Stimulated activated CD8-positive, alpha-beta memory T cell treated with anti-CD3 and anti-CD28 coated beads, Interleukin-2, amount 100 ng/mL, for 48 hours (primary cell): Measurements from ENCODE around the gene NDUFA3.
A peak's percentile ranks its signal among the peaks of the same experiment; 100 is the strongest.

Source experiments
- DNase-seq, 2 donors: peaks; one replicate each; pipeline ENCODE4 v3.0.0-alpha.2; 2020; ENCODE audit warnings: low read depth in 2 of 2

The NDUFA3 gene

DNA sequence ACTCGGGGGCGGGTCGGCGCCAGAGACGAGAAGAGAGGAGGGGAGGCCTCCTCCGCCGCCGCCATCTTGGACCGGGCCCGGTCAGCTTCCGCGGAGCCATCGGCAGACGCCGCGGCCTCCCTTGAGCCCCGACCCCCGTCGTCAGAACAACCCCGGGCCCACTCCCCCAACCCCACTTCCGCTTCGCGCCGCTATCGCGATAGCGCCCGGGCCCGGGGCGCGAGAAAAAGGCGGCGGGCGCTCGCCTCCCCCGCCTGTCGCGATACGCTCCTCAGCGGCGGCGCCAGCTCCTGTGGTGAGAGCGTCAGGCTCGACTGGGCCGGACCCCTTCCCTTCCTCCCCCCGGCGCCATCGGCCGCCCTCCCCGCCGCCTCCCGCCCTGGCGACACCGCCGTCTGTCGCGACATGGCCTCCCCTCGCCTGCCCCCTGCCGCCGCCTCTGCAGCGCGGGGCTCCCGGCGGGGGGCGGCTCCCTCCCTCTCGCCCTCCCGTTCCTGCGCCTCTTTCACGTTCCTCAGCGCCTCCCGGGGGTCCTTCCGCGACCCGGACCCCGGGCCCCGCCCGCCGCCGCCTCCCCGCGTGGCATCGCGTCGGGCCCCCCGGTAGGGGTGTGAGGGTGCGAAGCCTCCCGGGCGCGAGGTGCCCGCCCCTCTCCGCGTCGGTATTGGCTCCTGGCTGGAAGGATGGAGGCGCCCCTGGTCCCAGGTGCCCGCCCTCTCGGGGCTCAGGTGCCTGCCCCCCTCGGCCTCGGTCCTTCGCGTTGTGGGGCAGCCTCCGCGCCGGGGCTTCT lies 35.2 kb downstream of the NDUFA3 start, which contains the start of gene CNOT3:
Gene CNOT3 (plus strand): TSS at position 64 of the 790 bp plus-strand sequence. CDS start 5,217 bp downstream, outside the sequence.
- no peak for DNase-seq

DNA sequence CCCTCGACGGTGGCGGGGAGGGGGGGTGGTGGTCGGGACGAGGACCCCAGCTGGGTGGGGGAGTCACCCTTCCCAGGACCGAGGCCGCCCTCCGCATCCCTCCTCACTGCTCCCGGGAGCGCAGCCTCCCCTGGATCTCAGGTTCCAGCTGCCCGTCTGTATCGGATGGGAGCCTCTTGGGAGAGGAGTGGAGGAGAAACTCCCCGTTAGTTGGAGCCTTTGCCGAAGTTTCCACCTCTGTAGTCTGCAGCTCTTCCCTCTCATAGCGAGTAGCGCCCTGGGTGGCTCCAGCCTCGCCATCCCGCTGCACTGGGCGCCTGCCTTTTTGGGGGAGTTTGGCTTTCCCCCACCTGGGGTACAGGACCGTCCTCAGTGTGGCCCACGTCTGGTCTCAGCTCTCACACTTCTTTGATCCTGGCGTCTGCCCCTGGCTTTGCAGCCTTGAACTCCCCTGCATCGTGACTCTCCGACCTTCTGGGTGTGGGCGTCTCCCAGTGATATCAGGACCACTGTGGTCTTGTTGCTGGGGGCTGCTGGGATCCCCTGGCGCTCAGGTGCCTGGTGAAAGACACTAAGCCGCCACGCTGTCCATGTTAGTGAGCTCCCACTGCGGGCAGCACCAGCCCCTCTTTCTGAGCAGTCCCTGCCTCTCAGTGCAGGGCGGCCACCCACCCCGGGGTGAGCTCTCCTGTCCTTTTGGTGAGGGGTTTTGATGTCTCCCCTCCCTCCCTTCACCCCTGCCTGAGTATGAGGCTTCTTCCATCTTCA lies 36.0 kb downstream of the NDUFA3 start:
- peak in 1 of 2 donors; percentile 34 for DNase-seq

- DNase-seq: no peak
Measured at GRCh38 chr19:54141356-54141755, 38.7 kb downstream of the NDUFA3 start.

GRCh38 chr19:54142166-54142780 lies 39.6 kb downstream of the NDUFA3 start:
- DNase-seq: no peak

DNA sequence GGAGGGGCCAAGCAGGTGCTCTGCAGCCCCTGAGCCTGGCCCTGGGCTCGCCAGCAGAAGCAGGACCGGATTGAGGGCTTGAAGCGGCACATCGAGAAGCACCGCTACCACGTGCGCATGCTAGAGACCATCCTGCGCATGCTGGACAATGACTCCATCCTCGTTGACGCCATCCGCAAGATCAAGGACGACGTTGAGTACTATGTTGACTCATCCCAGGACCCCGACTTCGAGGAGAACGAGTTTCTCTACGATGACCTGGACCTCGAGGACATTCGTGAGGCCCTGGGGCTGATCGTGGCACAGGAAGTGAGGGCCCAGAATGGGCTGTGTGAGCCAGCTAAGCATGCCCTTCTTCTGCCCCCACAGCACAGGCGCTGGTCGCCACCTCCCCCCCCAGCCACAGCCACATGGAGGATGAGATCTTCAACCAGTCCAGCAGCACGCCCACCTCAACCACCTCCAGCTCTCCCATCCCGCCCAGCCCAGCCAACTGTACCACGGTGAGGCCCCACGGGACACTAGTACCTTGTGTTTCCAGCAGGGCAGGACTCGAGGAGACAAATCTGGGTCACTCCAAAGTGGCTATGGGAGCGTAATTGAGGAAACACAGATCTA lies 43.0 kb downstream of the NDUFA3 start:
- no peak for DNase-seq

DNA sequence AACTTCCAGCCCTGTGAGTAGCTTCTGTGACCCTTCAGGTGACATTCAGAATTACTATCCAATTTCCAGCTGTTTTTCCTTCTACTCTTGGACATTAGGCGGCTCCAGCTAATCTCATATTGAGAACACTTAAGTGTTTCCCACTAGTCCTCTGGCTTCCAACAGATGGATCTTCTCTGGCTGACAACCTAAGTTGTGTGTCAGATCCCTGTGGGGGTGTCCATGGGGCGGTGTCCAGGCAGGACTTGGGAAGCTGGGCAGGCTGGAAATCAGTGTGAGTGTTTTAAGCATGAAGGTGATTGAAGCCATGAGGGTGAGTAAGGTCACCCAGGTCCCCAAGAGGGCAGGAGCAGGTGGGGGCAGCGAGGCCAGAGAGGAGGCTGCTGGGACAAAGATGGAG lies 45.0 kb downstream of the NDUFA3 start:
- DNase-seq: no peak

GRCh38 chr19:54148158-54148557 lies 45.5 kb downstream of the NDUFA3 start:
- DNase-seq: no peak

- DNase-seq: no peak
Measured at GRCh38 chr19:54149021-54149812, 46.6 kb downstream of the NDUFA3 start.

DNA sequence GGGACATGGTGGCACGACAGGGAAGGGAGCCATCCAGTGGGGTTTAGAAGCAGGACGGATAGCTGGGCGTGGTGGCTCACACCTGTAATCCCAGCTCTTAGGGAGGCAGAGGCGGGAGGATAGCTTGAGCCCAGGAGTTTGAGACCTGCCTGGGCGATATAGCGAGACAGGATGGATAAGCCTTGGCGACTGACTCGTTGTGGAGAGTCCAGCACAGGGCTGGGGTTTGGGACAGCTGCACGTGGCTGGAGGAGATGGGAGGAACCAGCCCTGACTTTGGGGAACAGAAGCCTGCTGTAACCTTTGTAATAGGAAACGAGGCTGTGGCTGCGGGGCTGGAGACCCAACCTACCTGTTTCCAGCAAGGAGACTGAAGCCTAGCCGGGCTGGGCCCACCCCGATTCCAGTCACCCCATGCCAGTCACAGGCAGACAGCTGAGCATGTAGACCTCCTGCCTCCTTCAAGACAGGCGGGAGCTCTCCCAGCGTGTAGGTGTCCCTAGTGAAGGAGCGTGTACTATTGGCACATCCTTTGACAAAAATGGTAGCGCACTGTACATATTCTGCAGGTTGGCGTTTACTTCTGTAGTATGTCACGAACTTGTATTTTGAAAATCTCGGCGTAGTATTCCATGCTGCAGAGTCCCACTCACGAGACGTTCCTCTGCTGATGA lies 48.8 kb downstream of the NDUFA3 start:
- DNase-seq: no peak

DNA sequence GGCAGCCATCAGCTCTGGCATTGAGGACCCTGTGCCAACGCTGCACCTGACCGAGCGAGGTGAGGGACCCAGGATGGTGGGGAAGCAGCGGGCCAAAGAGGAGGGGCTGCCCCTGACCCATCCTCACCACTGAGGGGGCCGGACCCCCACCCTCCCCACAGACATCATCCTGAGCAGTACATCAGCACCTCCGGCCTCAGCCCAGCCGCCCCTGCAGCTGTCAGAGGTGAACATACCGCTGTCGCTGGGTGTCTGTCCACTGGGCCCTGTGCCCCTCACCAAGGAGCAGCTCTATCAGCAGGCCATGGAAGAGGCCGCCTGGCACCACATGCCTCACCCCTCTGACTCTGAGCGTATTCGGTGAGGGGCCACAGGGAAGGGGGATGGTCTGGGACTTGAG lies 49.6 kb downstream of the NDUFA3 start:
- DNase-seq: no peak

- DNase-seq: no peak
Measured at GRCh38 chr19:54152878-54153524, 50.3 kb downstream of the NDUFA3 start.

GRCh38 chr19:54153731-54154326 lies 51.2 kb downstream of the NDUFA3 start:
- DNase-seq: no peak

DNA sequence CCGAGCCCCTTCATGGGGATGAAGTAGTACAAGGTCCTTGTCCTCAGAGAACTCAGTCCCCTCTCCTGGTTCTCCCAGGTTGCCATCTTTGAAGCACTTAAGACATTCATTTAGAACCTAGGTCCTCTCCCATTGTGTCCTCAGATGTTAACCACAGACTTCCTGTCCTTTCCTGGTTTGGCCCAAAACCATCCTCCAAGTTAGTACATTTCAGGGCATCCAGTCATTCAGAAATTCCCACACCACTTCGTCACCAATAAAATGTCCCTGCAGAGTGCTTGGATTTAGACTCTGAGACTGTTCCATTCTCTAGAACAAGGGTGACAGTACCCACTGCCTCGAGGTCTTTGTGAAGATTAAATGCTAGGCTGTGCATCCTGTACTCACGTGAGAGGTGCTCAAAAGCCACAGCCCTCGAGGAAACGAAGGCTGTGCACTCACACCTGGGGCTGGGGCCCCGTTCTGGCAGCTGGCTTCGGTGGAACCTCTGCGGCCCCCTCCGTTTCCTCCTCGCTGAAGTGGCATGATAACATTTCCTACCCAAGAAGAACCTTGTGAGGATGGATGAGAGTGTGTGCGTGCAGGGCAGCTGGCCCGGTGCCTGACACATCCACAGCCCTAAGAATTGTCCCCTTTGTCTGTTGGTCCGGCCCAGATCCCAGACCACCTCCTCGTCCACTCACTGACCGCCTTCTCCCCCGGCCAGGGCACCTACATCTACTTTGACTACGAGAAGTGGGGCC lies 52.1 kb downstream of the NDUFA3 start:
- DNase-seq: no peak

DNA sequence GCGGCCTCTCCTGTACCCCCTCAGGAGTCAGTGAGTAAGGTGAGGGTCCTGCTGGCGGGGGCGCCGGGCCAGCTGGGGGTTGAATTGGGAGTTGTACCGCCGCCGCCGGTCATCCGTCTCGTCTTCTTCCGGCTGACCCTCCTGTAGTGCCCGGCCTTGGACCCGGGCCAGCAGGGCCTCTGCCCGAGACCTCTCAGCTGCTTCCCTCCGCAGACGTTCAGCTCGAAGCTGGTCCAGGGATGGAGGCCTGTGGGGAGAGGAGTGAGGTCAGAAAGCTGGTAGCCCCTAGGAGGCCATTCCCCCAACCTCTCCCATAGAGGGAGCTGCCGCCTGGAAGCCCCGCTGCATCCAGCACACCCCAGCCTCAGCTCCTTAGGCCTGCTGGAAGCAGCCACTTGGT lies 53.0 kb downstream of the NDUFA3 start:
- no peak for DNase-seq

GRCh38 chr19:54156490-54156889 lies 53.8 kb downstream of the NDUFA3 start:
- DNase-seq: no peak

- no peak for DNase-seq
Measured at GRCh38 chr19:54156953-54157352, 54.3 kb downstream of the NDUFA3 start.
